Tibial artery (tissue), 4 donors: ENCODE data around the gene GNG4.

Experiments used
- DNase-seq, 2 donors: peaks; one replicate each; pipeline ENCODE4 v3.0.0-alpha.2; 2019
- H3K27ac ChIP-seq, 2 donors: fragments of 200-600 bp; sonication (generic) in 1 of 2; 1 replicate in 1 of 2; 2 replicates in 1 of 2; pipeline ENCODE4 v1.5.1; 2018 to 2019; ENCODE audit warnings: mild to moderate bottlenecking in 1 of 2
- H3K27me3 ChIP-seq, 2 donors: fragments of 200-600 bp; sonication (generic) in 1 of 2; one replicate each; pipeline versions ENCODE4 v1.5.1 to v1.6.0; 2016 to 2019
- H3K36me3 ChIP-seq, 3 donors: fragments of 200-600 bp; sonication (generic) in 2 of 3; one replicate each; pipeline ENCODE4 v1.5.1; 2016 to 2019; ENCODE audit warnings: mild to moderate bottlenecking in 2 of 3
- H3K4me1 ChIP-seq, 4 donors: fragments of 200-600 bp; sonication (generic) in 2 of 4; 1 replicate in 3 of 4; 2 replicates in 1 of 4; pipeline ENCODE4 v1.5.1; 2016 to 2019
- H3K4me3 ChIP-seq, 2 donors: fragments of 200-600 bp; sonication (generic) in 1 of 2; 1 replicate in 1 of 2; 2 replicates in 1 of 2; pipeline ENCODE4 v1.5.1; 2018 to 2019; ENCODE audit warnings: mild to moderate bottlenecking in 2 of 2
- H3K9me3 ChIP-seq, 3 donors: fragments of 200-600 bp; sonication (generic) in 1 of 3; one replicate each; pipeline ENCODE4 v1.5.1; 2016 to 2019
- intact Hi-C: fragments of 100-400 bp; cut with DNase I; formaldehyde crosslinking; loops from one replicate; pipeline ENCODE4 v1.15.0; 2023; ENCODE audit warnings: low total_unique reads
- TF ChIP-seq, protein P1 (sequence below), 2 experiments: fragments of 200-600 bp in 1 of 2; fragments of 450-650 bp in 1 of 2; IDR thresholded peaks; one replicate each; pipeline ENCODE4 v1.5.1; 2017 to 2019; ENCODE audit warnings: antibody characterized with exemption in 2 of 2, mild to moderate bottlenecking in 1 of 2, moderate library complexity in 1 of 2

The GNG4 gene

DNA sequence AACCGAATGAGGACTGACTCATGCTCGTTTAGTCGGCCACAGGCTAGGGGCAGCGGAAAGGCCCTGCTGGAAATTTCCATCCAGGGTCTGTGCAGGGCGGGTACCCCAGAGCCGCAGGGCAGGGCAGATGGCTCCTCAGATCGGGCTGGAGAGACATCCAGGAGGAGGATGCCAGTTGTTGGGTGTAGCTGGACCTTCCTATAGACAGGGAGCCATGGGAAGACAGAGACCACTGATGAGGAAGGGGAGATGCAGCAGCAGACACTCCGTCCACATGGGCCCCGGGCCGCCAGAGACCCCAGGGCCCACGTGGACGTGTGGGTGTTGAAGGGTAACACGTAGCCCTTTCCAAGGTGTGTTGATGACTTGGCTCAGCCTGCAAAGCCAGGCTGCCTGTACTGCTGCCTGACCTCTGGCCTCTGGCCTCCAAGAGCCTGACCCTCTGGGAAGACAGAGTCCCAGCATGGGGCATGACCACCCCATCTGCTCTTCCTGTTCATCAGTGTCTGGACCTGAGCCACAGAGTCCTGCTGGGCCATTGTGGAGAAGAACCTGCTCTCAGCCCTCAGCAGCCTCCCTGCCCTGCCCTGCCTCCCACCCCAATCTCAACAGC is 4.8 kb downstream of the GNG4 start:
- Histone ChIP-seq H3K27ac (no peak overlapping the region), H3K9me3 (no peaks in the 10 kb centered on the region), H3K4me1 (peaks cover 0 to 16% (median 16%) of the 10 kb centered on the region in 4 donors), H3K36me3 (no peaks in the 10 kb centered on the region), H3K4me3 (no peak overlapping the region), H3K27me3 (peaks cover 3 to 75% of the 10 kb centered on the region in 2 donors)
- intact Hi-C loops, result loop anchor here (10.0 kb wide), 1 partner anchor 120 kb away; no protein-coding TSS in a partner anchor
- TF ChIP-seq, protein P1, sequence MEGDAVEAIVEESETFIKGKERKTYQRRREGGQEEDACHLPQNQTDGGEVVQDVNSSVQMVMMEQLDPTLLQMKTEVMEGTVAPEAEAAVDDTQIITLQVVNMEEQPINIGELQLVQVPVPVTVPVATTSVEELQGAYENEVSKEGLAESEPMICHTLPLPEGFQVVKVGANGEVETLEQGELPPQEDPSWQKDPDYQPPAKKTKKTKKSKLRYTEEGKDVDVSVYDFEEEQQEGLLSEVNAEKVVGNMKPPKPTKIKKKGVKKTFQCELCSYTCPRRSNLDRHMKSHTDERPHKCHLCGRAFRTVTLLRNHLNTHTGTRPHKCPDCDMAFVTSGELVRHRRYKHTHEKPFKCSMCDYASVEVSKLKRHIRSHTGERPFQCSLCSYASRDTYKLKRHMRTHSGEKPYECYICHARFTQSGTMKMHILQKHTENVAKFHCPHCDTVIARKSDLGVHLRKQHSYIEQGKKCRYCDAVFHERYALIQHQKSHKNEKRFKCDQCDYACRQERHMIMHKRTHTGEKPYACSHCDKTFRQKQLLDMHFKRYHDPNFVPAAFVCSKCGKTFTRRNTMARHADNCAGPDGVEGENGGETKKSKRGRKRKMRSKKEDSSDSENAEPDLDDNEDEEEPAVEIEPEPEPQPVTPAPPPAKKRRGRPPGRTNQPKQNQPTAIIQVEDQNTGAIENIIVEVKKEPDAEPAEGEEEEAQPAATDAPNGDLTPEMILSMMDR (IDR thresholded peaks at IDR 0.05), result no peak
- DNase-seq, result no peak

DNA sequence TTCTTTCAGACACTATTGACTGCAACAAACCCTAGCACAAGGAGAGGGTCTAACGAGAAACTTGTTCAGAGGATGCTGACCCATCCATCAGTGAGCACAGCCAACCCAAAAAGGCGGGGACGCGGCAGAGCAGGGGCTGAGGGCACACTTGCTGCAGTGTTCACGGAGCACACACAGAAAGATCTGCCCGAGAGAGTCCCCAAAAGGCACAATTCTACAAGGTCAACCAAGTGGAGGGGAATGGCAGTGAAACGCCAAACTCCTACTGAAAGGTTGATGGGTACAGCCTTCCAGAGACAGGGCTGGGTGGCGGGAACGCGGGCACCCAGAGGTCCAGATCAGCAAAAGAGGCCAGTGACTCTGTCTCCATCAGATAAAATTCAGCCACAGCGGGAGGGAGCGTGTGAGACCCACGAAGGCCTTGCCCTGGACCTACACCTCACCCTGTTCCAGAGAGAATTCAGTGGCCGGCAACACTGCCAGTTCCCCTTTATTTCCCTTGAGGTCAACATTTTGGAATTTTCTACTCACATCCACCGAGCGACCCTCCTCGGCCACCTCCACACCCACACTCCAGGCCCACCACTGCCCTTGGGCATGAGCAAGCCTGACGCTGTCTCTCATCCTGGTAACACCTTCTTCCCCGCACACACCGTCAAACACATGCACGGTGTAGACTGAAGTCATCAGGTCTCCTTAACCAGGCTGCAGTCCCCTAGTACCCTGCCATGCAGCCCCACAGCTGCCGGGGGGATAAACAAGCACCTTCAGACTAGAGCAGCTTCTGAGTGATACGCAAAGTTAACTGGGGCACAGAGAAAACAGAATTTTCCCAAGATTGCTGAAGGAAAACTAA is 5.5 kb downstream of the GNG4 start:
- Histone ChIP-seq H3K27me3 (peaks cover 0 to 68% of the 10 kb centered on the region in 2 donors), H3K9me3 (no peaks in the 10 kb centered on the region), H3K27ac (no peak overlapping the region), H3K4me1 (peaks cover 0 to 10% (median 9%) of the 10 kb centered on the region in 4 donors), H3K36me3 (no peaks in the 10 kb centered on the region), H3K4me3 (no peak overlapping the region)
- no peak for DNase-seq
- TF ChIP-seq, protein P1 (IDR thresholded peaks at IDR 0.05), result no peak
- intact Hi-C loops, result loop anchor here (10.0 kb wide), 1 partner anchor 119 kb away; no protein-coding TSS in a partner anchor

DNA sequence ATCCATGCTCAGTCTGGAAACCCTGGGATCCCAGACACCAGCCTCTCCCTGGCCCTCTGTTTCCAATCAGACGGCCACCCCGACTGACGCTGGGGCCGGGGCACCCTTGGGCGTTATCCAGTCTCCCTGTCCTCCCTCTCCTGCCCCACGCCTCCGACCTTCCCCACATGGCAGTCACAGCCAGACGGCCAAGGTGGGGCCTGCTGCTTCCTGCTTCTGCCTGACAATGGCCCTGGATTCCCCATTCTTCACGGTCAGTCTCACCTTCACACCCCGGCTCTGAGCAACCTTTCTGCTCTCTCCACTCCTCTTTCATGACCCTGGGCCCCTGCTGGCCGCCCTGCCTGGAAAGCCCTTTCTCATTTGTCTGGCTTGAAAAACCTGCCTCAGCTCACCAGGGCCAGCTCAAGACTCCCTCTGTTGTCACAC is 6.6 kb downstream of the GNG4 start:
- no peaks in the 10 kb centered on the region for H3K4me1 ChIP-seq
- H3K36me3 ChIP-seq, result no peaks in the 10 kb centered on the region
- peaks cover 0 to 58% of the 10 kb centered on the region in 2 donors for H3K27me3 ChIP-seq
- DNase-seq, result no peak
- no peak overlapping the region for H3K27ac ChIP-seq
- H3K4me3 ChIP-seq, result no peak overlapping the region
- H3K9me3 ChIP-seq, result no peaks in the 10 kb centered on the region
- TF ChIP-seq, protein P1 (IDR thresholded peaks at IDR 0.05), result no peak
- intact Hi-C loops, result loop anchor here (10.0 kb wide), 1 partner anchor 118 kb away; no protein-coding TSS in a partner anchor

GRCh38 chr1:235642011-235642942 is 7.3 kb downstream of the GNG4 start:
- Histone ChIP-seq H3K27ac (no peak overlapping the region), H3K9me3 (no peaks in the 10 kb centered on the region), H3K4me1 (no peaks in the 10 kb centered on the region), H3K27me3 (peaks cover 0 to 51% of the 10 kb centered on the region in 2 donors), H3K4me3 (no peak overlapping the region), H3K36me3 (no peaks in the 10 kb centered on the region)
- TF ChIP-seq, protein P1 (IDR thresholded peaks at IDR 0.05), result no peak
- intact Hi-C loops, result loop anchor here (10.0 kb wide), 1 partner anchor 117 kb away; no protein-coding TSS in a partner anchor
- DNase-seq, result no peak

DNA sequence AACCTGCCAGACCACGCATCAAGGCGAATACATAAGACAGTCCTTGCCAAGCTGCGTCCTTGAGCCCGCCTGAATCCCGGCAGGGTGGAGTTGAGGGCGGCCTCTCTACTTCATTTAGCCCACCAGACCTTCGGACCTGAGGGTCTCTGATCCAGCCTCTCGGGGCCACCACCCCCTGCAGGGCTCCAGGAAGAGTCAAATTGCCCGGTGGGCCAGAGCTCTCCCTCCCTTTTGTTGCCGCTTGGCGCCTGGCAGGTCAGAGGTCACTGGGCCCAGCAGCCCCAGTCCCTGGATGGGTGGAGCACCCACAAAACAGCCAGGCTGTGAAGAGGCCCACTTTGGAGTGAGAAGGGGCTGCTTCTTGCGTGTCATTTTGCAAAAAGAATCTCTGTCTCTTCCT is 9.0 kb downstream of the GNG4 start:
- intact Hi-C loops, result loop anchor here (10.0 kb wide), 1 partner anchor 116 kb away; no protein-coding TSS in a partner anchor
- no peaks in the 10 kb centered on the region for H3K36me3 ChIP-seq
- TF ChIP-seq, protein P1 (IDR thresholded peaks at IDR 0.05), result no peak
- H3K27ac ChIP-seq, result no peak overlapping the region
- H3K4me3 ChIP-seq, result no peak overlapping the region
- no peak for DNase-seq
- peaks cover 0 to 36% of the 10 kb centered on the region in 2 donors for H3K27me3 ChIP-seq
- H3K4me1 ChIP-seq, result no peaks in the 10 kb centered on the region
- no peaks in the 10 kb centered on the region for H3K9me3 ChIP-seq
